Loucy (cell line): ENCODE results near the gene CHCHD4.
A peak's percentile ranks its signal among the peaks of the same experiment; 100 is the strongest.

Experiments used
- H2AFZ ChIP-seq: fragments of 200-600 bp; sonication (generic); 2 replicates; pipeline ENCODE4 v1.6.0; 2016; ENCODE audit warnings: antibody characterized with exemption, mild to moderate bottlenecking, low read length, moderate library complexity
- H3F3A ChIP-seq: fragments of 200-600 bp; 2 replicates; pipeline ENCODE4 v1.6.0; 2016; ENCODE audit warnings: antibody characterized with exemption, low read depth, mild to moderate bottlenecking
- H3K27me3 ChIP-seq: fragments of 200-600 bp; sonication (generic); 2 replicates; pipeline ENCODE4 v1.6.1; 2014; ENCODE audit warnings: low read length, mild to moderate bottlenecking; ENCODE audit not compliant: insufficient read depth, poor library complexity, severe bottlenecking
- H3K36me3 ChIP-seq: fragments of 200-600 bp; sonication (generic); 2 replicates; pipeline ENCODE4 v1.6.1; 2016; ENCODE audit warnings: low read length; ENCODE audit not compliant: insufficient read depth
- H3K4me1 ChIP-seq: fragments of 200-600 bp; sonication (generic); 2 replicates; pipeline ENCODE4 v1.5.1; 2014; ENCODE audit warnings: low read length, mild to moderate bottlenecking; ENCODE audit not compliant: insufficient read depth, poor library complexity, severe bottlenecking
- H3K4me2 ChIP-seq: fragments of 200-600 bp; sonication (generic); 2 replicates; pipeline ENCODE4 v1.6.0; 2014; ENCODE audit warnings: antibody characterized with exemption, low read length, low read depth, mild to moderate bottlenecking; ENCODE audit not compliant: poor library complexity, severe bottlenecking
- H3K4me3 ChIP-seq: fragments of 200-600 bp; sonication (generic); 2 replicates; pipeline ENCODE4 v1.5.1; 2014; ENCODE audit warnings: low read length, mild to moderate bottlenecking, mixed read lengths; ENCODE audit not compliant: poor library complexity, severe bottlenecking
- H3K79me2 ChIP-seq: fragments of 200-600 bp; sonication (generic); 2 replicates; pipeline ENCODE4 v1.6.1; 2014; ENCODE audit warnings: low read length; ENCODE audit not compliant: insufficient read depth
- H3K9ac ChIP-seq: fragments of 200-600 bp; sonication (generic); 2 replicates; pipeline ENCODE4 v1.6.0; 2014; ENCODE audit warnings: mild to moderate bottlenecking, low read depth, low read length, moderate library complexity; ENCODE audit not compliant: poor library complexity, severe bottlenecking
- H3K9me2 ChIP-seq: fragments of 200-600 bp; sonication (generic); replicated peaks from 2 replicates; pipeline ENCODE4 v1.6.1; 2016; ENCODE audit warnings: low read depth, low read length, mixed read lengths
- H3K9me3 ChIP-seq: fragments of 200-600 bp; sonication (generic); 2 replicates; pipeline ENCODE4 v1.6.1; 2014; ENCODE audit warnings: mild to moderate bottlenecking, antibody characterized with exemption, low read length, low read depth; ENCODE audit not compliant: insufficient read depth
- H4K20me1 ChIP-seq: fragments of 200-600 bp; sonication (generic); 2 replicates; pipeline ENCODE4 v1.6.0; 2014; ENCODE audit warnings: antibody characterized with exemption, low read length, mild to moderate bottlenecking; ENCODE audit not compliant: insufficient read depth, poor library complexity, severe bottlenecking
- CTCF ChIP-seq: fragments of 200-600 bp; sonication (generic); conservative IDR thresholded peaks from 2 replicates; pipeline ENCODE4 v1.5.1; 2014; ENCODE audit warnings: mild to moderate bottlenecking, antibody characterized with exemption, low read length
- EZH2phosphoT487 ChIP-seq: fragments of 200-600 bp; IDR thresholded peaks from 2 replicates; pipeline ENCODE4 v1.6.1; 2018; ENCODE audit warnings: antibody characterized with exemption, mild to moderate bottlenecking, moderate library complexity, borderline replicate concordance

Gene CHCHD4

DNA sequence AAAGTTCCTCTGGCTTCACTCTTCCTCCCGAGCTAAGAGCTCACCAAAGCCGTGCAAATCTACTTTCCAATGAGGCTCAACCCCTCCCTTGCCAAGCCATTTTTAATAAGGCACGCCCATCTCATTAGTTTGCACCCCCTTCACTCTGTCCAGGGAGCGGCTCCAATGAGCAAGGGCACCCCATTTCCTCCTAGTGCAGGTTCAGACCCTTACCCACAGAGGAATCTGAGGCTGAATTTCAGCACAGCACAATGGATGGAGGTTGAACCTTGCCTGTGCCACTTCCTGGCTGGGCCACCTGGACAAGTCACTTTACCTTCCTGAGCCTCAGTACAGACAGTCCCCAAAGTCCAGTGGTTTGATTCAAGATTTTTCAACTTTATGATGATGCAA lies 28.3 kb upstream of the CHCHD4 start:
- H3K4me3 ChIP-seq, result no peak overlapping the region
- no peaks in the 10 kb centered on the region for H3K9me3 ChIP-seq
- H3K4me1 ChIP-seq, result no peaks in the 10 kb centered on the region
- H2AFZ ChIP-seq, result no peak overlapping the region
- H4K20me1 ChIP-seq, result no peaks in the 10 kb centered on the region
- H3K9ac ChIP-seq, result no peak overlapping the region
- no peaks in the 10 kb centered on the region for H3K27me3 ChIP-seq
- TF ChIP-seq CTCF (no peak), EZH2phosphoT487 (no peak)
- H3F3A ChIP-seq, result no peaks in the 10 kb centered on the region
- H3K36me3 ChIP-seq, result peaks cover 15% of the 10 kb centered on the region; the same call in 1 of the 2 replicates
- H3K79me2 ChIP-seq, result no peaks in the 10 kb centered on the region
- no peak overlapping the region for H3K4me2 ChIP-seq
- no peaks in the 10 kb centered on the region for H3K9me2 ChIP-seq

GRCh38 chr3:14152233-14152962 lies 27.7 kb upstream of the CHCHD4 start:
- H3F3A ChIP-seq, result no peaks in the 10 kb centered on the region
- H2AFZ ChIP-seq, result no peak overlapping the region
- H3K4me2 ChIP-seq, result no peak overlapping the region
- H3K27me3 ChIP-seq, result no peaks in the 10 kb centered on the region
- no peaks in the 10 kb centered on the region for H4K20me1 ChIP-seq
- H3K4me3 ChIP-seq, result no peak overlapping the region
- no peaks in the 10 kb centered on the region for H3K9me3 ChIP-seq
- H3K9me2 ChIP-seq, result no peaks in the 10 kb centered on the region
- H3K9ac ChIP-seq, result no peak overlapping the region
- H3K79me2 ChIP-seq, result no peaks in the 10 kb centered on the region
- TF ChIP-seq EZH2phosphoT487 (no peak), CTCF (peak; percentile 66)
- H3K4me1 ChIP-seq, result no peaks in the 10 kb centered on the region
- peaks cover 9% of the 10 kb centered on the region; the same call in 1 of the 2 replicates for H3K36me3 ChIP-seq

- no peak overlapping the region for H3K4me2 ChIP-seq
- no peak overlapping the region for H3K9ac ChIP-seq
- H3K4me3 ChIP-seq, result no peak overlapping the region
- no peaks in the 10 kb centered on the region for H3F3A ChIP-seq
- no peaks in the 10 kb centered on the region for H3K79me2 ChIP-seq
- no peaks in the 10 kb centered on the region for H3K9me2 ChIP-seq
- TF ChIP-seq EZH2phosphoT487 (no peak), CTCF (no peak)
- no peaks in the 10 kb centered on the region for H3K9me3 ChIP-seq
- no peaks in the 10 kb centered on the region for H3K27me3 ChIP-seq
- H2AFZ ChIP-seq, result no peak overlapping the region
- peaks cover 4% of the 10 kb centered on the region; the same call in 1 of the 2 replicates for H3K36me3 ChIP-seq
- H3K4me1 ChIP-seq, result no peaks in the 10 kb centered on the region
- H4K20me1 ChIP-seq, result no peaks in the 10 kb centered on the region
These were observed 26.9 kb upstream of the CHCHD4 start for GRCh38 chr3:14151471-14152083.
